Measurements from ENCODE around the gene CDCP2. TPM values are rescaled to one million over a fixed set of nuclear protein-coding genes. Genes with fewer than 3 reads are reported as not detected.
"Not testable (repeated sequence)": the region's sequence is repeated elsewhere in the genome, so short reads cannot be mapped to it uniquely, and the experiment has no call there.

CDCP2 gene
- total and polyA plus RNA-seq, 9 donors: 0.13 to 0.16 TPM; not detected in 7

- no peaks in the 10 kb centered on the region for H3K9me3 ChIP-seq (replicated peaks; ENCODE audit: control insufficient read depth, low read depth, low read length)
- H3K4me1 ChIP-seq (ENCODE audit: control insufficient read depth, insufficient read depth, low read length): no peaks in the 10 kb centered on the region
- no peaks in the 10 kb centered on the region for H3K27me3 ChIP-seq (ENCODE audit: control insufficient read depth, insufficient read depth, low read length)
- H3K36me3 ChIP-seq (ENCODE audit: control insufficient read depth, insufficient read depth, low read length): no peaks in the 10 kb centered on the region
- H3K27ac ChIP-seq (ENCODE audit: low read length): no peak overlapping the region
- no peak overlapping the region for H3K4me3 ChIP-seq (ENCODE audit: low read length)
- DNase-seq: no peak
- 100% methylated on average over 1 of the region's 3 CpGs for WGBS (ENCODE audit: insufficient coverage)
Observed at GRCh38 chr1:54108156-54108555, 44.6 kb downstream of the CDCP2 start.

DNA sequence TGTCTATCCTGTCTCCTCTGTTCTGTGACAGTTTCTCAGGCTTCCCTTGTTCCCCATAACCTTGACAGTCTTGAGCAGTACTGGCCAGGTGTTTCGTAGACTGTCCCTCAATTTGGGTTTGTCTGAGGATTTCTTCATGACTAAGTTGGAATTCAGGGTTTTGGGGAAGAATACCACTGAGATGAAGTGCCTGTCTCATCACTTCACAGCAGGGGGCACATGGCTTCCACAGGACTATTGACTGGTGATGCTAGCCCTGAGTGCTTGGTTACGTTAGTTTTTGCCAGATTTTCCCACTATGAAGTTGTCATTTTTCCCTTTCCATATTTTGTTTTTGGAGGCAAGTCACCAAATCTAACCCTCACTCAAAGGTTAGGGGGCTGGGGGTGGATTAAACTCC is 45.7 kb downstream of the CDCP2 start:
- Histone ChIP-seq H3K9me3 (replicated peaks; ENCODE audit: control insufficient read depth, low read depth, low read length) (no peaks in the 10 kb centered on the region), H3K4me1 (ENCODE audit: control insufficient read depth, insufficient read depth, low read length) (no peaks in the 10 kb centered on the region), H3K27ac (ENCODE audit: low read length) (no peak overlapping the region), H3K36me3 (ENCODE audit: control insufficient read depth, insufficient read depth, low read length) (peaks cover 3% of the 10 kb centered on the region), H3K27me3 (ENCODE audit: control insufficient read depth, insufficient read depth, low read length) (no peaks in the 10 kb centered on the region), H3K4me3 (ENCODE audit: low read length) (no peak overlapping the region)
- DNase-seq: peak; percentile 26
- WGBS (ENCODE audit: insufficient coverage): no CpG with 5 or more reads among the region's 2 CpGs

DNA sequence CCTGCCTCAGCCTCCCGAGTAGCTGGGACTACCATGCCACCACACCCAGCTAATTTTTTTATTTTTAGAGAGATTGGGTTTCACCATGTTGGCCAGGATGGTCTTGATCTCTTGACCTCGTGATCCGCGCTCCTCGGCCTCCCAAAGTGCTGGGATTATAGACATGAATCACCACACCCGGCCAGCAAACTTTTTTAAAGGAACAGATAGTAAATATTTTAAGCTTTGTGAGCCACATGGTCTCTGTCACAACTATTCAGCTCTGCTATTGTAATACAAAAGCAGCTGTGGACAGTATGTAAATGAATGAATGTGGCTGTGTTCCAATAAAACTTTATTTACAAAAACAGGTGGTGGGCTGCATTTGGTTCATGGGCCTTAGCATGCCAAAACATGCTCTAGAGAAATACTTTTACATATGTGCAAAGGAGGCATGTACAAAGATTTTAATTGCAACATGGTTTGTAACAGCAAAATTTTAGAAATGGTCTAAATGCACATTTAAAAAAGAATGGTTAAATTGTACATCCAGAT is 47.0 kb downstream of the CDCP2 start:
- no peak overlapping the region for H3K27ac ChIP-seq (ENCODE audit: low read length)
- H3K4me3 ChIP-seq (ENCODE audit: low read length): no peak overlapping the region
- H3K27me3 ChIP-seq (ENCODE audit: control insufficient read depth, insufficient read depth, low read length): no peaks in the 10 kb centered on the region
- no CpG with 5 or more reads among the region's 6 CpGs for WGBS (ENCODE audit: insufficient coverage)
- no peaks in the 10 kb centered on the region for H3K9me3 ChIP-seq (replicated peaks; ENCODE audit: control insufficient read depth, low read depth, low read length)
- H3K36me3 ChIP-seq (ENCODE audit: control insufficient read depth, insufficient read depth, low read length): peaks cover 3% of the 10 kb centered on the region
- DNase-seq: no peak
- H3K4me1 ChIP-seq (ENCODE audit: control insufficient read depth, insufficient read depth, low read length): no peaks in the 10 kb centered on the region

- H3K36me3 ChIP-seq (ENCODE audit: control insufficient read depth, insufficient read depth, low read length): peaks cover 3% of the 10 kb centered on the region
- H3K27me3 ChIP-seq (ENCODE audit: control insufficient read depth, insufficient read depth, low read length): no peaks in the 10 kb centered on the region
- H3K4me1 ChIP-seq (ENCODE audit: control insufficient read depth, insufficient read depth, low read length): no peaks in the 10 kb centered on the region
- H3K27ac ChIP-seq (ENCODE audit: low read length): no peak overlapping the region
- 87% methylated on average over 1 of the region's 1 CpG for WGBS (ENCODE audit: insufficient coverage)
- no peak for DNase-seq
- H3K9me3 ChIP-seq (replicated peaks; ENCODE audit: control insufficient read depth, low read depth, low read length): no peaks in the 10 kb centered on the region
- H3K4me3 ChIP-seq (ENCODE audit: low read length): no peak overlapping the region
Observed at GRCh38 chr1:54105080-54105479, 47.7 kb downstream of the CDCP2 start.

- H3K27me3 ChIP-seq (ENCODE audit: control insufficient read depth, insufficient read depth, low read length); H3K4me1 ChIP-seq (ENCODE audit: control insufficient read depth, insufficient read depth, low read length); H3K4me3 ChIP-seq (ENCODE audit: low read length); DNase-seq; H3K9me3 ChIP-seq (replicated peaks; ENCODE audit: control insufficient read depth, low read depth, low read length); H3K27ac ChIP-seq (ENCODE audit: low read length); H3K36me3 ChIP-seq (ENCODE audit: control insufficient read depth, insufficient read depth, low read length): not testable (repeated sequence)
- WGBS (ENCODE audit: insufficient coverage): 85% methylated on average over 6 of the region's 9 CpGs
Observed at GRCh38 chr1:54104613-54105012, 48.2 kb downstream of the CDCP2 start.

GRCh38 chr1:54103414-54103813 is 49.4 kb downstream of the CDCP2 start:
- no peak overlapping the region for H3K4me3 ChIP-seq (ENCODE audit: low read length)
- WGBS (ENCODE audit: insufficient coverage): 90% methylated on average over 2 of the region's 6 CpGs
- H3K36me3 ChIP-seq (ENCODE audit: control insufficient read depth, insufficient read depth, low read length): peaks cover 3% of the 10 kb centered on the region
- H3K9me3 ChIP-seq (replicated peaks; ENCODE audit: control insufficient read depth, low read depth, low read length): no peaks in the 10 kb centered on the region
- H3K27ac ChIP-seq (ENCODE audit: low read length): no peak overlapping the region
- no peak for DNase-seq
- H3K4me1 ChIP-seq (ENCODE audit: control insufficient read depth, insufficient read depth, low read length): no peaks in the 10 kb centered on the region
- no peaks in the 10 kb centered on the region for H3K27me3 ChIP-seq (ENCODE audit: control insufficient read depth, insufficient read depth, low read length)

DNA sequence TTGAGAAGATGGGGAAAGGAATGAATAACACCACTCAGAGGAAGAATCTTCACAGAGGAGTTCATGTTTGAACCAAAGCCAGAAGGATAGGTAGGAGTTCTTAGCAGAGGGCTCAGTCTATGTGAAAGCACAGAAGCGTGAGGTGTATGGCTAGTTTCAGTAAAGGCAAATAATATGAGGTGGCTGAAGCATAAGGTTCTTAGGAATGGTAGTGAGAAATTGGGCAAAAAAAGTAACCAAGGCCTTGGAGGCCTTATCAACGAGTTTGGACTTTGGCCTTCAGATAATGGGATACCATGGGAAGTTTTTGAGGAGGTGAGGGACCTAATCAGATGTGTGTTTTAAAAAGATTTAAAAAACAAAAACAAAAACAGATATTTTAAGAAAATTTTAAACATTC is 52.3 kb downstream of the CDCP2 start:
- Histone ChIP-seq H3K9me3 (replicated peaks; ENCODE audit: control insufficient read depth, low read depth, low read length) (no peaks in the 10 kb centered on the region), H3K27me3 (ENCODE audit: control insufficient read depth, insufficient read depth, low read length) (no peaks in the 10 kb centered on the region), H3K4me1 (ENCODE audit: control insufficient read depth, insufficient read depth, low read length) (peaks cover 3% of the 10 kb centered on the region), H3K27ac (ENCODE audit: low read length) (no peak overlapping the region), H3K4me3 (ENCODE audit: low read length) (no peak overlapping the region), H3K36me3 (ENCODE audit: control insufficient read depth, insufficient read depth, low read length) (peaks cover 10% of the 10 kb centered on the region)
- no peak for DNase-seq
- WGBS (ENCODE audit: insufficient coverage): 45% methylated on average over 1 of the region's 2 CpGs

- peak; percentile 67 for DNase-seq
- WGBS (ENCODE audit: insufficient coverage): no CpG with 5 or more reads among the region's 6 CpGs
- Histone ChIP-seq H3K4me3 (ENCODE audit: low read length) (no peak overlapping the region), H3K27ac (ENCODE audit: low read length) (no peak overlapping the region), H3K36me3 (ENCODE audit: control insufficient read depth, insufficient read depth, low read length) (peaks cover 10% of the 10 kb centered on the region), H3K4me1 (ENCODE audit: control insufficient read depth, insufficient read depth, low read length) (peaks cover 3% of the 10 kb centered on the region), H3K27me3 (ENCODE audit: control insufficient read depth, insufficient read depth, low read length) (no peaks in the 10 kb centered on the region), H3K9me3 (replicated peaks; ENCODE audit: control insufficient read depth, low read depth, low read length) (no peaks in the 10 kb centered on the region)
Observed at GRCh38 chr1:54099061-54099610, 53.7 kb downstream of the CDCP2 start.

DNA sequence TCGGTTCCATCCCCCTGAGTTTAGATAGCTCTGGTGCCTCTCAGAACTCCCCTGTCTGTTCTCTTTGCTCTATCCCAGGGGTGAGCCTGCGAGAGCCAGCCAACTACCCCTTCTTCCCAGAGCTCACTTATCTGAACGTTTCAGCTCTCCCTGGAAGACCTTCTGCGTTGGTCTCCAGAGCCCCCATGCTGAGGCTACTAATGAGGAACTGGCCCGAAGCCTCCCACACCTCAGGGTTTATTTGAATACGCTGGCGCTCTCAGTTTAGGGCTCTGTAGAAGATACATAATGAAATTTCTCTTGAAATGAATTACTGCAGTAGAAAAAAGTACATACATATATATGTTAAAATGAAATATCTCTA is 55.9 kb downstream of the CDCP2 start:
- peaks cover 3% of the 10 kb centered on the region for H3K4me1 ChIP-seq (ENCODE audit: control insufficient read depth, insufficient read depth, low read length)
- 20% methylated on average over 3 of the region's 7 CpGs for WGBS (ENCODE audit: insufficient coverage)
- no peak for DNase-seq

GRCh38 chr1:54096227-54096876 is 56.4 kb downstream of the CDCP2 start:
- peaks cover 7% of the 10 kb centered on the region for H3K36me3 ChIP-seq (ENCODE audit: control insufficient read depth, insufficient read depth, low read length)
- H3K4me1 ChIP-seq (ENCODE audit: control insufficient read depth, insufficient read depth, low read length): peaks cover 3% of the 10 kb centered on the region
- 53% methylated on average over 23 of the region's 25 CpGs for WGBS (ENCODE audit: insufficient coverage)
- H3K27me3 ChIP-seq (ENCODE audit: control insufficient read depth, insufficient read depth, low read length): no peaks in the 10 kb centered on the region
- no peak overlapping the region for H3K4me3 ChIP-seq (ENCODE audit: low read length)
- no peak overlapping the region for H3K27ac ChIP-seq (ENCODE audit: low read length)
- no peaks in the 10 kb centered on the region for H3K9me3 ChIP-seq (replicated peaks; ENCODE audit: control insufficient read depth, low read depth, low read length)
- no peak for DNase-seq

More for the DNA sequence above, 55.9 kb downstream of the CDCP2 start:
- Histone ChIP-seq H3K4me3 (ENCODE audit: low read length) (no peak overlapping the region), H3K36me3 (ENCODE audit: control insufficient read depth, insufficient read depth, low read length) (peaks cover 7% of the 10 kb centered on the region), H3K27ac (ENCODE audit: low read length) (no peak overlapping the region), H3K9me3 (replicated peaks; ENCODE audit: control insufficient read depth, low read depth, low read length) (no peaks in the 10 kb centered on the region), H3K27me3 (ENCODE audit: control insufficient read depth, insufficient read depth, low read length) (no peaks in the 10 kb centered on the region)
